ENCODE measurements around the gene ZBED1.
A peak's percentile ranks its signal among the peaks of the same experiment; 100 is the strongest.
"Not testable (repeated sequence)": the region's sequence is repeated elsewhere in the genome, so short reads cannot be mapped to it uniquely, and the experiment has no call there.

The ZBED1 gene

GRCh38 chrX:2500803-2501558 lies at the start of gene ZBED1, which contains the start of gene DHRSX:
ZBED1 (minus strand) TSS chrX:2500976; CDS start chrX:2490719, 10,257 bp downstream.
DHRSX (minus strand) TSS chrX:2500976; CDS start chrX:2500925, 51 bp downstream.
- H3K4me3 ChIP-seq (ENCODE audit: low read depth, low read length), result peak within 1 kb of the TSS; percentile 79
- DNase-seq (ENCODE audit: low read depth), result no peak

- H3K4me3 ChIP-seq (ENCODE audit: low read depth, low read length), result no peak overlapping the region
- no peak for DNase-seq (ENCODE audit: low read depth)
These were observed 49.1 kb upstream of the ZBED1 start for GRCh38 chrX:2549876-2550275.

GRCh38 chrX:2548711-2549423 lies 48.1 kb upstream of the ZBED1 start:
- no peak overlapping the region for H3K4me3 ChIP-seq (ENCODE audit: low read depth, low read length)
- DNase-seq (ENCODE audit: low read depth), result no peak

- no peak for DNase-seq (ENCODE audit: low read depth)
- H3K4me3 ChIP-seq (ENCODE audit: low read depth, low read length), result no peak overlapping the region
These were observed 47.0 kb upstream of the ZBED1 start for GRCh38 chrX:2547736-2548135.

GRCh38 chrX:2546496-2546895 lies 45.7 kb upstream of the ZBED1 start:
- no peak for DNase-seq (ENCODE audit: low read depth)
- H3K4me3 ChIP-seq (ENCODE audit: low read depth, low read length), result no peak overlapping the region

GRCh38 chrX:2545144-2545543 lies 44.4 kb upstream of the ZBED1 start:
- no peak for DNase-seq (ENCODE audit: low read depth)
- H3K4me3 ChIP-seq (ENCODE audit: low read depth, low read length), result no peak overlapping the region

- DNase-seq (ENCODE audit: low read depth), result no peak
- no peak overlapping the region for H3K4me3 ChIP-seq (ENCODE audit: low read depth, low read length)
These were observed 42.2 kb upstream of the ZBED1 start for GRCh38 chrX:2542826-2543521.

GRCh38 chrX:2541603-2542002 lies 40.8 kb upstream of the ZBED1 start:
- H3K4me3 ChIP-seq (ENCODE audit: low read depth, low read length), result no peak overlapping the region
- DNase-seq (ENCODE audit: low read depth), result no peak

- DNase-seq (ENCODE audit: low read depth), result no peak
- no peak overlapping the region for H3K4me3 ChIP-seq (ENCODE audit: low read depth, low read length)
These were observed 39.7 kb upstream of the ZBED1 start for GRCh38 chrX:2540426-2540947.

GRCh38 chrX:2539586-2539985 lies 38.8 kb upstream of the ZBED1 start:
- no peak for DNase-seq (ENCODE audit: low read depth)
- H3K4me3 ChIP-seq (ENCODE audit: low read depth, low read length), result no peak overlapping the region

GRCh38 chrX:2538031-2538757 lies 37.4 kb upstream of the ZBED1 start:
- DNase-seq (ENCODE audit: low read depth), result no peak
- no peak overlapping the region for H3K4me3 ChIP-seq (ENCODE audit: low read depth, low read length)

GRCh38 chrX:2536974-2537373 lies 36.2 kb upstream of the ZBED1 start:
- no peak for DNase-seq (ENCODE audit: low read depth)
- no peak overlapping the region for H3K4me3 ChIP-seq (ENCODE audit: low read depth, low read length)

GRCh38 chrX:2536141-2536540 lies 35.4 kb upstream of the ZBED1 start:
- DNase-seq (ENCODE audit: low read depth), result no peak
- H3K4me3 ChIP-seq (ENCODE audit: low read depth, low read length), result no peak overlapping the region

- H3K4me3 ChIP-seq (ENCODE audit: low read depth, low read length); DNase-seq (ENCODE audit: low read depth): not testable (repeated sequence)
These were observed 33.7 kb upstream of the ZBED1 start for GRCh38 chrX:2534261-2535021.

- DNase-seq (ENCODE audit: low read depth), result no peak
These were observed 32.6 kb upstream of the ZBED1 start for GRCh38 chrX:2533424-2533823.

GRCh38 chrX:2526390-2526789 lies 25.6 kb upstream of the ZBED1 start:
- no peak overlapping the region for H3K4me3 ChIP-seq (ENCODE audit: low read depth, low read length)
- DNase-seq (ENCODE audit: low read depth), result no peak

More at GRCh38 chrX:2533424-2533823, 32.6 kb upstream of the ZBED1 start:
- no peak overlapping the region for H3K4me3 ChIP-seq (ENCODE audit: low read depth, low read length)

- no peak overlapping the region for H3K4me3 ChIP-seq (ENCODE audit: low read depth, low read length)
- DNase-seq (ENCODE audit: low read depth), result no peak
These were observed 23.1 kb upstream of the ZBED1 start for GRCh38 chrX:2523911-2524310.

GRCh38 chrX:2521927-2522386 lies 21.2 kb upstream of the ZBED1 start:
- no peak overlapping the region for H3K4me3 ChIP-seq (ENCODE audit: low read depth, low read length)
- DNase-seq (ENCODE audit: low read depth), result no peak
